Raji (cell line): ENCODE results near the gene TMPRSS13.

Source experiments
- POLR2A ChIP-seq: IDR thresholded peaks from 2 replicates; pipeline ENCODE4 v1.6.1; 2011; ENCODE audit warnings: low read depth, low read length, control low read depth; ENCODE audit not compliant: insufficient read depth

TMPRSS13 gene

GRCh38 chr11:117934526-117935307, 5.5 kb upstream of the TMPRSS13 start:
- no peak for TF ChIP-seq POLR2A

DNA sequence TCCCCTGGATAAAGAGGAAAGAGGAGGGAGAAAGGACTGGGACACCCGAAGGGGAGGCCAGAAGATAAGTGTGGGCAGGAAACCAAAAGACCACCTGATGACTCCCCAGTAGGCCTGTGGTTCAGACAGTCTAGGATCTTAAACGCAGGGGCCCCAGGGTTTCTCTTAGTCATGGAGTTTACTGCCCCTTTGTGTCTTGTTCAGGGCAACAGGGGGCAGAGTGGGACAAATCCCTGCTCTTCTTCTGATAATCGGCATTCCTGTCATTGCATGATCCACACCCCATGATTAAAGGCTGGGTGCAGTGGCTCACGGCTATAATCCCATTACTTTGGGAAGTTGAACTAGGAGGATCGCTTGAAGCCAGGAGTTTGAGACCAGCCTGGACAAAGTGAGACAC, 4.7 kb upstream of the TMPRSS13 start:
- no peak for TF ChIP-seq POLR2A

- TF ChIP-seq POLR2A, result no peak
Measured at GRCh38 chr11:117933475-117933874, 4.3 kb upstream of the TMPRSS13 start.

- no peak for TF ChIP-seq POLR2A
Measured at GRCh38 chr11:117932947-117933346, 3.7 kb upstream of the TMPRSS13 start.

- no peak for TF ChIP-seq POLR2A
Measured at GRCh38 chr11:117932426-117932825, 3.2 kb upstream of the TMPRSS13 start.

GRCh38 chr11:117931971-117932370, 2.8 kb upstream of the TMPRSS13 start:
- no peak for TF ChIP-seq POLR2A

- no peak for TF ChIP-seq POLR2A
Measured at GRCh38 chr11:117931331-117931950, 2.2 kb upstream of the TMPRSS13 start.

DNA sequence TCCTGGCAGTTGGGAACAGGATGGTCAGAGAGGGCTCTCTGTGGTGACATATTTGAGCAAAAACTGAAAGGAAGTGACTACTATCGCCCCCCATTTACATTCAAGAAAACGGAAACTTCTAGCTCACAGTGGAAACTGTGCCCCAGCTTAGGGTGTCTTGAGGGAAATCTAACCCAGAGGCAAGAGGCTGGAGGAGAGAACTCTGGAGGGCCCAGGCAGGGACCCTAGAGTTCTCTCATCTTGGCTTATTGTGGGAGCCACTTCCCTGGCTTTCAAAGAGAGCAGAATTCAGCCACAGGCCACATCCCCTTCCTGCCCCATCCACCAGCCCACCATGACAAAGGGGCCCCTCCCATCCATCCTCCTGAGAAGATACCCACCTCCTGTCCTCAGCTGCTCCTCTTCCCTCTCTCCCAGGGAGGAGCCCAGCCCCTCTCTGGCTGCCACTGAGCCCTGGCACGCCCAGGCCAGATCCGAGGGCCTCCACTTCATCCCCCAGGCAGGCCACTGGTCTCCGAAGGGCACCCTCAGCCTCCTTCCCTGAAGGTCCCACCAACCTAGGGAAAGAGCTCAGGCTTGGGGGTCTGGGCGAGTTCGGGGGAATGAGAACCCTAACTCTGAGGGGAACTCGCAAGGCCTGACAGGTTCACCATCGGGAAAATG, 1.6 kb upstream of the TMPRSS13 start:
- TF ChIP-seq POLR2A, result no peak

DNA sequence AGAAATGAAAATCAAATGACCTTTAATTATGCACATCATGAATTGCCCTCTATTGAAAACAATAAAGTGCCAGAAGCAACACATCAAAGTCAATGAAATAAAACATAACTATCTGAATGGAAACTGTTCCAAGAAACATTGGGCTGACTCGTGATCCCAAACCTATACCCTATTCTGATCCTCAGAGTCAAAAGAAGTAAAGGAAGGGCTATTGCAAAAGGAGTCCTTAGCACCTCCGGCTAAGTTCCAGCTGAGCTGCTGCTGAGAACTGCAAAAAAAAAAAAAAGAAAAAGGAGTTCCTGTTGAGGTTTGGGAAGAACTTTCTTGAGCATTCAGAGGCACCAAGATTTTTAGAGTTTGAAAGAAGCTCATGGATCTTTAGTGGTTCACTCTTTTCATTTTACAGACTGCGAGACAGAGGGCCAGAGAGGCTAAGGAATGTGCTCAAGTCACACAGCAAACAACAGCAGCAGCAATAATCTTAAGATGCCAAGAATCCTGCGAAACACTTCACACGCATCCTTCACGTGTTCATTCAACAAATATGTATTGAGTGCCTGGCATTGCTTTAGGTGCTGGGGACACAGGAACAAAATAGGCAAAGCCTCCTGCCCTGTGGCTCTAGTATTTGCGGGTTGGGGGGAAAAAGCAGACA, 841 bp upstream of the TMPRSS13 start:
- no peak for TF ChIP-seq POLR2A

GRCh38 chr11:117928446-117929141, 608 bp downstream of the TMPRSS13 start:
- TF ChIP-seq POLR2A, result no peak

- TF ChIP-seq POLR2A, result no peak
Measured at GRCh38 chr11:117927926-117928325, 1.3 kb downstream of the TMPRSS13 start.

- TF ChIP-seq POLR2A, result no peak
Measured at GRCh38 chr11:117925198-117925925, 3.8 kb downstream of the TMPRSS13 start.

- TF ChIP-seq POLR2A, result no peak
Measured at GRCh38 chr11:117924631-117925170, 4.5 kb downstream of the TMPRSS13 start.

- no peak for TF ChIP-seq POLR2A
Measured at GRCh38 chr11:117923773-117924172, 5.4 kb downstream of the TMPRSS13 start.
